K562 (cell line): ENCODE measurements around the gene GALT. TPM values are rescaled to one million over a fixed set of nuclear protein-coding genes. Genes with fewer than 3 reads are reported as not detected.

Experiments used
- CTBP1 ChIP-seq: fragments of 450-650 bp; IDR thresholded peaks from 2 replicates; pipeline ENCODE4 v1.6.1; 2016; ENCODE audit warnings: borderline replicate concordance
- ETS1 ChIP-seq: conservative IDR thresholded peaks from 2 replicates; pipeline ENCODE4 v1.6.1; 2011; ENCODE audit warnings: low read depth, mild to moderate bottlenecking, low read length; ENCODE audit not compliant: control insufficient read depth
- ETV1 ChIP-seq: fragments of 450-650 bp; conservative IDR thresholded peaks from 2 replicates; pipeline ENCODE4 v1.6.1; 2016; ENCODE audit warnings: missing genetic modification characterization, control low read depth, low read depth, missing compliant biosample characterization
- FOXM1 ChIP-seq, 2 experiments: fragments of 450-650 bp in 1 of 2; sonication (generic) in 1 of 2; formaldehyde crosslinking in 1 of 2; IDR thresholded peaks; 2 replicates each; pipeline versions ENCODE4 v1.6.1 to v1.9.0; 2017 to 2022; ENCODE audit warnings: low read depth in 2 of 2, mild to moderate bottlenecking in 2 of 2, missing genetic modification reagents in 1 of 2, moderate library complexity in 1 of 2
- GABPB1 ChIP-seq: sonication (generic); formaldehyde crosslinking; IDR thresholded peaks from 2 replicates; pipeline ENCODE4 v1.8.0; 2022; ENCODE audit warnings: mild to moderate bottlenecking, missing genetic modification reagents
- MAZ ChIP-seq, 2 experiments: fragments of 450-650 bp in 1 of 2; sonication (generic) in 1 of 2; formaldehyde crosslinking; IDR thresholded peaks in 1 of 2; conservative IDR thresholded peaks in 1 of 2; 2 replicates each; pipeline versions ENCODE4 v1.4.0 to v1.5.0; 2020; ENCODE audit warnings: mild to moderate bottlenecking in 1 of 2, missing genetic modification reagents in 1 of 2
- MXD1 ChIP-seq: fragments of 250-450 bp; sonication (Bioruptor Pico); IDR thresholded peaks from 2 replicates; pipeline ENCODE4 v1.8.0; 2021; ENCODE audit warnings: borderline replicate concordance, mild to moderate bottlenecking, moderate library complexity; ENCODE audit not compliant: poor library complexity, severe bottlenecking
- RBM25 ChIP-seq: fragments of 200-400 bp; formaldehyde crosslinking; IDR thresholded peaks from 2 replicates; pipeline ENCODE4 v1.6.1; 2018; ENCODE audit warnings: low read length, low read depth, moderate library complexity; ENCODE audit not compliant: severe bottlenecking
- RERE ChIP-seq: sonication (generic); formaldehyde crosslinking; IDR thresholded peaks from 2 replicates; pipeline ENCODE4 v1.8.0; 2023; ENCODE audit warnings: missing genetic modification reagents, mild to moderate bottlenecking, borderline replicate concordance
- RHOXF2B ChIP-seq: fragments of 250-450 bp; sonication (Bioruptor Pico); conservative IDR thresholded peaks from 2 replicates; pipeline ENCODE4 v1.5.1; 2021
- SMC3 ChIP-seq: conservative IDR thresholded peaks from 2 replicates; pipeline ENCODE4 v1.6.1; 2011; ENCODE audit warnings: low read depth, low read length, improper control_type of control experiment; ENCODE audit not compliant: insufficient read depth
- TFE3 ChIP-seq: fragments of 450-650 bp; formaldehyde crosslinking; IDR thresholded peaks from 2 replicates; pipeline ENCODE4 v1.4.0; 2020; ENCODE audit warnings: mild to moderate bottlenecking, mixed read lengths
- USF2 ChIP-seq: sonication (generic); formaldehyde crosslinking; IDR thresholded peaks from 2 replicates; pipeline ENCODE4 v1.5.0; 2020; ENCODE audit warnings: missing genetic modification reagents
- ZNF3 ChIP-seq: fragments of 250-450 bp; sonication (Bioruptor Pico); IDR thresholded peaks from 2 replicates; pipeline ENCODE4 v1.5.0; 2021; ENCODE audit warnings: mild to moderate bottlenecking, moderate library complexity
- polyA plus RNA-seq, 8 experiments: library from polyadenylated mRNA; depleted of rRNA in 4 of 8; stranded (reverse) in 5 of 8; unstranded in 3 of 8; fragments of >200 nt; fragmentation: Nextera tagmentation in 2 of 8; fragmentation: Illumina TruSeq in 1 of 8; extraction: Ambion mirVana in 2 of 8; extraction: Trizol in 1 of 8; gene quantifications; 2 replicates each; pipeline versions ENCODE4 v1.2.1 to v1.2.3, GENCODE V29; 2011 to 2014; ENCODE audit warnings: inconsistent platforms in 1 of 8, missing spikeins in 1 of 8
- total RNA-seq, 7 experiments: library from RNA; depleted of rRNA in 6 of 7; stranded (reverse); fragments of >200 nt in 6 of 7; fragmentation: Illumina TruSeq in 2 of 7; extraction: Trizol in 2 of 7; gene quantifications; 2 replicates each; pipeline versions ENCODE4 v1.2.1 to v1.2.3, GENCODE V29; 2011 to 2021; ENCODE audit warnings: low replicate concordance in 1 of 7

GALT gene
- total and polyA plus RNA-seq, 9 of the 15 experiments (the other 6 are each of a cell fraction or from before 2014, with no cell fraction given), result 7.3 to 29.2 (median 15.6) TPM

- TF ChIP-seq FOXM1 (IDR thresholded peaks at IDR 0.05; ENCODE audit: low read depth) (no peak), FOXM1 (CRISPR knock-in tag; IDR thresholded peaks at IDR 0.05; ENCODE audit: low read depth) (0 out of 2 replicates have a peak, but pooled peaks have one; percentile 43), TFE3 (CRISPR knock-in tag) (peak; percentile 93), RERE (no peak), RBM25 (peak; percentile 68), GABPB1 (CRISPR knock-in tag) (peak; percentile 19), ETS1 (0 out of 2 replicates have a peak, but pooled peaks have one; percentile 20), MXD1 (CRISPR knock-in tag) (no peak), ETV1 (peak; percentile 46; the same call in 1 of the 2 replicates), MAZ (CRISPR knock-in tag; conservative IDR thresholded peaks at IDR 0.05 in 1 of 2, IDR thresholded peaks at IDR 0.05 in 1 of 2) (peak; percentile 50 to 74; a peak in 3 of 4 replicates), CTBP1 (peak; percentile 36; the same call in 1 of the 2 replicates), SMC3 (no peak), ZNF3 (CRISPR knock-in tag) (no peak), RHOXF2B (no peak), USF2 (CRISPR knock-in tag) (peak; percentile 100)
Measured at GRCh38 chr9:34646211-34647083, at the start of gene GALT (continued).
